Measurements from ENCODE around the gene RBM6. TPM values are rescaled to one million over a fixed set of nuclear protein-coding genes. Genes with fewer than 3 reads are reported as not detected.
"Not testable (repeated sequence)": the region's sequence is repeated elsewhere in the genome, so short reads cannot be mapped to it uniquely, and the experiment has no call there.

The RBM6 gene
- total RNA-seq, 1 donor = 23.4 TPM

- DNase-seq (ENCODE audit: low read depth in 2 of 3, low spot score in 2 of 3) = no peak
These were observed 23.3 kb upstream of the RBM6 start for GRCh38 chr3:49916686-49917085.

- DNase-seq (ENCODE audit: low read depth in 2 of 3, low spot score in 2 of 3) = not testable (repeated sequence)
These were observed 22.0 kb upstream of the RBM6 start for GRCh38 chr3:49917806-49918590.

- no peak for DNase-seq (ENCODE audit: low read depth in 2 of 3, low spot score in 2 of 3)
These were observed 15.3 kb upstream of the RBM6 start for GRCh38 chr3:49924683-49925082.

GRCh38 chr3:49925485-49925884, 14.5 kb upstream of the RBM6 start:
- no peak for DNase-seq (ENCODE audit: low read depth in 2 of 3, low spot score in 2 of 3)

GRCh38 chr3:49926117-49926728, 13.7 kb upstream of the RBM6 start:
- no peak for DNase-seq (ENCODE audit: low read depth in 2 of 3, low spot score in 2 of 3)

GRCh38 chr3:49927798-49928197, 12.2 kb upstream of the RBM6 start:
- no peak for DNase-seq (ENCODE audit: low read depth in 2 of 3, low spot score in 2 of 3)

- DNase-seq (ENCODE audit: low read depth in 2 of 3, low spot score in 2 of 3) = no peak
These were observed 11.4 kb upstream of the RBM6 start for GRCh38 chr3:49928481-49929017.

GRCh38 chr3:49929291-49930167, 10.4 kb upstream of the RBM6 start, which contains the start of gene MON1A:
Gene MON1A, minus strand, starts transcription at chr3:49929811. Its CDS starts 16,465 bp downstream, at chr3:49913346.
- DNase-seq (ENCODE audit: low read depth in 2 of 3, low spot score in 2 of 3) = peak; percentile 52 to 83 (median 81)

GRCh38 chr3:49930168-49930690, 9.7 kb upstream of the RBM6 start:
- no peak for DNase-seq (ENCODE audit: low read depth in 2 of 3, low spot score in 2 of 3)

GRCh38 chr3:49930922-49931321, 9.0 kb upstream of the RBM6 start:
- DNase-seq (ENCODE audit: low read depth in 2 of 3, low spot score in 2 of 3) = no peak

- not testable (repeated sequence) for DNase-seq (ENCODE audit: low read depth in 2 of 3, low spot score in 2 of 3)
These were observed 7.7 kb upstream of the RBM6 start for GRCh38 chr3:49932281-49932680.

- no peak for DNase-seq (ENCODE audit: low read depth in 2 of 3, low spot score in 2 of 3)
These were observed 2.9 kb upstream of the RBM6 start for GRCh38 chr3:49937090-49937489.

GRCh38 chr3:49940667-49941249, 808 bp downstream of the RBM6 start:
- DNase-seq (ENCODE audit: low read depth in 2 of 3, low spot score in 2 of 3) = no peak

- DNase-seq (ENCODE audit: low read depth in 2 of 3, low spot score in 2 of 3) = no peak
These were observed 2.7 kb downstream of the RBM6 start for GRCh38 chr3:49942651-49943050.

GRCh38 chr3:49952924-49953323, 13.0 kb downstream of the RBM6 start:
- no peak for DNase-seq (ENCODE audit: low read depth in 2 of 3, low spot score in 2 of 3)

GRCh38 chr3:49955636-49956035, 15.7 kb downstream of the RBM6 start:
- peak in 1 of 3 donors; percentile 12 for DNase-seq (ENCODE audit: low read depth in 2 of 3, low spot score in 2 of 3)

- DNase-seq (ENCODE audit: low read depth in 2 of 3, low spot score in 2 of 3) = no peak
These were observed 26.4 kb downstream of the RBM6 start for GRCh38 chr3:49966233-49966942.

GRCh38 chr3:49967291-49967690, 27.3 kb downstream of the RBM6 start:
- DNase-seq (ENCODE audit: low read depth in 2 of 3, low spot score in 2 of 3) = no peak

GRCh38 chr3:49968346-49968745, 28.4 kb downstream of the RBM6 start:
- no peak for DNase-seq (ENCODE audit: low read depth in 2 of 3, low spot score in 2 of 3)

GRCh38 chr3:49972656-49973055, 32.7 kb downstream of the RBM6 start:
- DNase-seq (ENCODE audit: low read depth in 2 of 3, low spot score in 2 of 3) = no peak

All from hematopoietic multipotent progenitor cell (in vitro differentiated cells).